GM13976 (cell line): ENCODE results near the gene VPS37C.
A peak's percentile ranks its signal among the peaks of the same experiment; 100 is the strongest.
"Not testable (repeated sequence)": the region's sequence is repeated elsewhere in the genome, so short reads cannot be mapped to it uniquely, and the experiment has no call there.

Source experiments
- DNase-seq: peaks from one replicate; pipeline ENCODE4 v3.0.0; 2012; ENCODE audit warnings: low spot score
- in situ Hi-C: fragments of 300-500 bp; cut with MboI; formaldehyde crosslinking; loops from one replicate; pipeline ENCODE4 v1.12.0; 2022; ENCODE audit warnings: low sequenced_read_pairs, mixed read lengths, inconsistent platforms; ENCODE audit not compliant: unreplicated experiment
- TF ChIP-seq, protein P1 (sequence below): IDR thresholded peaks from 2 replicates; pipeline ENCODE4 v1.5.1; 2012; ENCODE audit warnings: borderline replicate concordance, mild to moderate bottlenecking; ENCODE audit not compliant: insufficient read depth; ENCODE audit errors: extremely low read depth, missing control alignments, control extremely low read depth

The VPS37C gene

DNA sequence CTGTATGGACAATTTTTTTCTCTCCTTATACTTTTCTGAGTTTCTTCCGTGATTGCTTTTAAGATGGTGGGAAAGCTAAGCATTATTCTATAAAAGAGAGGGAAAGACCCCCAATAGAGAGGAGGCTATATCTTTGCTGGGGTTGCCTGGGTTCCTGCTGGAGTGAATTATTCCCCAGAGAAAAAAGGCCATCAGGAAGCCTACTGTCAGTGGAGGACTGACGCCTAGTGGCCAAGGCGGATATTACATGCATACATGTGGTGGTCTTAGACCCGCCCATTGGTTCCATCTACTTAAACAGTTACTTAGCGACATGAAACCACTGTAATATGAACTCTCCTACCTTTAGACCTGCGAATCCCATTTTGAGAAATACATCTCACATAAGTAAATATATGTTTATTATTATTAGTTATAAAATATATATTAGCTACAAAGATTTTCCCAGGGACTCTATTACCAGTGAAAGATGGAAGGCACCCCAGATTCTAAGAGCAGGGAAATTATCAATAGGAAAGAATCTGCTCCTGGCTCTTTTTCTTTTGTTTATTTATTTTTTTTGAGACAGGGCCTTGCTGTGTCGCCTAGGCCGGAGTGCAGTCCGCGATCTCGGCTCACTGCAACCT, 26.4 kb upstream of the VPS37C start:
- in situ Hi-C loops = loop anchor here (25.0 kb wide), 1 partner anchor 350 kb away; the partner anchor contains the start of gene CCDC86

DNA sequence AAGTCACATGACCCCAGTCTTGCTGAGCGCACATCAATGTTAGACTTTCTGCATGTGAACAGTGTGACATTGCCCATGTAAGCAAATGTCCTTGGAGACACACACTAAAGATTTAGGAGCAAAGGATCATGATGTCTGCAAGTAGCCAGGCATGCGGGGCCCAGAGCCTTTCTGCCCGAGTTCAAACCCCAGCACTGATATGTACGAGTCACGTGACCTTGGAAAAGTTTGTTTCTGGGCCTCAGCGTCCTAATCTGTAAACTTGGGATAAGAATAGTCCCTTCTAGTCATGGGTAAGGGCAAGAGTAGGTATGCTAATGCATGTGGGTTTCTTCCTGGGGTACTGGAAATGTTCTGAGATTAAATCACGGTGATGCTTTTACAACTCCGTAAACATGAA, 25.3 kb upstream of the VPS37C start:
- in situ Hi-C loops = loop anchor here (25.0 kb wide), 1 partner anchor 349 kb away; the partner anchor contains the start of gene CCDC86
- TF ChIP-seq, protein P1, sequence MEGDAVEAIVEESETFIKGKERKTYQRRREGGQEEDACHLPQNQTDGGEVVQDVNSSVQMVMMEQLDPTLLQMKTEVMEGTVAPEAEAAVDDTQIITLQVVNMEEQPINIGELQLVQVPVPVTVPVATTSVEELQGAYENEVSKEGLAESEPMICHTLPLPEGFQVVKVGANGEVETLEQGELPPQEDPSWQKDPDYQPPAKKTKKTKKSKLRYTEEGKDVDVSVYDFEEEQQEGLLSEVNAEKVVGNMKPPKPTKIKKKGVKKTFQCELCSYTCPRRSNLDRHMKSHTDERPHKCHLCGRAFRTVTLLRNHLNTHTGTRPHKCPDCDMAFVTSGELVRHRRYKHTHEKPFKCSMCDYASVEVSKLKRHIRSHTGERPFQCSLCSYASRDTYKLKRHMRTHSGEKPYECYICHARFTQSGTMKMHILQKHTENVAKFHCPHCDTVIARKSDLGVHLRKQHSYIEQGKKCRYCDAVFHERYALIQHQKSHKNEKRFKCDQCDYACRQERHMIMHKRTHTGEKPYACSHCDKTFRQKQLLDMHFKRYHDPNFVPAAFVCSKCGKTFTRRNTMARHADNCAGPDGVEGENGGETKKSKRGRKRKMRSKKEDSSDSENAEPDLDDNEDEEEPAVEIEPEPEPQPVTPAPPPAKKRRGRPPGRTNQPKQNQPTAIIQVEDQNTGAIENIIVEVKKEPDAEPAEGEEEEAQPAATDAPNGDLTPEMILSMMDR = no peak
- no peak for DNase-seq

More for the DNA sequence above, 26.4 kb upstream of the VPS37C start:
- TF ChIP-seq, protein P1 = peak; percentile 93
- DNase-seq = peak; percentile 87

DNA sequence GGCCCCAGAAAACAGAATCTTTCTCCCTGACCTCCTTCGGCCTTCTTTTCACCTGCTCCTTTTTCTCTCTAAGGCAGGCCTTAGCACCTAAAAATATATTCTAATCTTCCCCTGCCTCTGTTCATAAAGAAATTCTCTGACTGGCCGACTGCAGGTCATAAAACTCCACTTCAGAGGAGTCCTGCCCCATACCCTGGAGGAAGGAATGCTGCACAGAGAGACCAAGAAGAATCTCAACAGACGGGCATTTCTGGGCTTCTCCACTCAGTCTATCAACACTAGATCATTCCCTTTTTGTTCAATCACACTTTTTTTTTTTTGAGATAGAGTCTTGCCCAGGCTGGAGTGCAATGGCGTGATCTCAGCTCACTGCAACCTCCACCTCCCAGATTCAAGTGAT, 22.4 kb upstream of the VPS37C start:
- no peak for DNase-seq
- in situ Hi-C loops = loop anchor here (25.0 kb wide), 1 partner anchor 346 kb away; the partner anchor contains the start of gene CCDC86
- TF ChIP-seq, protein P1 = no peak

DNA sequence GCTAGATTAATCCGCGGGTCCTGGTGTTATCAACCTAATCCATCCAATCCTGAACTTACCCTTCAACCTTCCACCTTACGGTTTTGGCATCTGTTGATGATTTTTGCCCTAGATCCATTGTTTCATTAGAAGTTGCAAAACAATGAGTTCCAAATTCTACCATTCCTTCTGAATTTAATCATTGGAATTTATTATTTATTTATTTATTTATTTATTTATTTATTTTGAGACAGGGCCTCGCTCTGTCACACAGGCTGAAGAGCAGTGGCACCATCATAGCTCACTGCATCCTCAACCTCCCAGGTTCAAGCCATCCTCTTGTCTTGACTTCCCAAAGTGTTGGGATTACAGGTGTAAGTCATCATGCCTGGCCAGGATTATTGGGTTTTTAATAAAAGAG, 20.3 kb upstream of the VPS37C start:
- TF ChIP-seq, protein P1 = no peak
- in situ Hi-C loops = loop anchor here (25.0 kb wide), 1 partner anchor 344 kb away; the partner anchor contains the start of gene CCDC86
- no peak for DNase-seq

DNA sequence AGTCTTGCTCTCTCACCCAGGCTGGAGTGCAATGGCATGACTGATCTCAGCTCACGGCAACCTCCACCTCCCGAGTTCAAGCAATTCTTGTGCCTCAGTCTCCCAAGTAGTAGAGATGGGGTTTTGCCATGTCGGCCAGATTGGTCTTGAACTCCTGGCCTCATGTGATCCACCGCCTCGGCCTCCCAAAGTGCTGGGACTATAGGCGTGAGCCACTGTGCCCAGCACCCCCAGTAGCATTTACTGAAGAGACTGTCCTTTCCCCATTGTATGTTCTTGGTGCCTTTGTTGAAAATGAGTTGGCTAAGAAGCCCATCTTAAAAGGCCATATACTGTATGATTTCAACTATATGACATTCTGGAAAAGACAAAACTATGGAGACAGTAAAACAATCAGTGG, 19.0 kb upstream of the VPS37C start:
- in situ Hi-C loops = loop anchor here (25.0 kb wide), 1 partner anchor 343 kb away; the partner anchor contains the start of gene CCDC86
- not testable (repeated sequence) for DNase-seq

DNA sequence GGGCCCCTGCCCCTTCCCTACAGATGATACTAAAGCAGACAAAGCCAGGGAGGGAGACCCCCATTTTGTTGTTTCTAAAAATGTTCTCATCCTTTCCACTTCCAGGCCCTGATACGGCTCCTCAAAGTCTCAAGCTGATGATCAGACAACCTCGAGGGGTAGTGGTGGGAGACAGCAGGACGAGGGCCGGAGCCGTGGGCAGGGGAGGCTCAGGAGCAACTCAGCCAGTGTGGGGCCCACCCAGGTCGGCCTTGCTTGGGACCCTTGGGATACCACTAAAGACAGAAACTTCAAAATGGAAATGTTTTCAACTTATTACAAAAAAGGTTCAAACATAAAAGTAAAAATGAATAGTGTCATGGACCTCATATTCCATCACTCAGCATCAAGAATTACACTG, 15.2 kb upstream of the VPS37C start:
- in situ Hi-C loops = loop anchor here (25.0 kb wide), 1 partner anchor 339 kb away; the partner anchor contains the start of gene CCDC86
- TF ChIP-seq, protein P1 = no peak
- no peak for DNase-seq

DNA sequence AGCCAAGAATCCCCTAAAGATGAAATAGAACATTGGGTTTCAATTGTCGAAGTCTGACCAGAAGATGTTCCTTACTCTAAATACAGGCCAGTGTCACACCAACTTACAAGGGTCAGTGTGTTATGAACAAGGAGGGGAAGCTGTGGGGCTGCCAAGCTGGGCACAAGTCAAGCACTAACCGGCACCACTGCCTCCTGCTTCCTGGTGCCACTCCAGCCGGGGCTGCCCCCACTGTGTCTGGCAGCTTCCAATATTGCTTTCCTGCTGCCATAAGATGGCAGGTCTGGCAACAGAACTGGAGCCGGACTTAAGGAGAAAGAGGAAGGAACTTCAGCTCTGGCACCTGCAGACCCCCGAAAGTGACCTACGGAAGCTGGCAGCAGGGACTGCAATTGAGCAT, 13.7 kb upstream of the VPS37C start:
- DNase-seq = no peak
- TF ChIP-seq, protein P1 = no peak
- in situ Hi-C loops = loop anchor here (25.0 kb wide), 1 partner anchor 338 kb away; the partner anchor contains the start of gene CCDC86
